Osteocyte (in vitro differentiated cells): ENCODE data around the gene ACSF3. TPM values are rescaled to one million over a fixed set of nuclear protein-coding genes. Genes with fewer than 3 reads are reported as not detected.

ENCODE experiments used
- DNase-seq: peaks from one replicate; pipeline ENCODE4 v3.0.0; 2021; ENCODE audit warnings: mixed read lengths; ENCODE audit not compliant: unreplicated experiment; ENCODE audit errors: extremely low spot score
- H3K27ac Mint-ChIP-seq: one replicate; pipeline ENCODE4 v1.8.0; 2021; ENCODE audit warnings: mild to moderate bottlenecking, mixed read lengths; ENCODE audit not compliant: unreplicated experiment
- H3K27me3 Mint-ChIP-seq: one replicate; pipeline ENCODE4 v1.8.0; 2021; ENCODE audit warnings: mixed read lengths; ENCODE audit not compliant: unreplicated experiment
- H3K36me3 Mint-ChIP-seq: one replicate; pipeline ENCODE4 v1.8.0; 2021; ENCODE audit warnings: mixed read lengths; ENCODE audit not compliant: unreplicated experiment
- H3K4me1 Mint-ChIP-seq: one replicate; pipeline ENCODE4 v1.8.0; 2021; ENCODE audit warnings: mixed read lengths; ENCODE audit not compliant: unreplicated experiment
- H3K4me3 Mint-ChIP-seq: one replicate; pipeline ENCODE4 v1.8.0; 2021; ENCODE audit warnings: mild to moderate bottlenecking, moderate library complexity, mixed read lengths; ENCODE audit not compliant: unreplicated experiment
- H3K9me3 Mint-ChIP-seq: one replicate; pipeline ENCODE4 v1.8.0; 2021; ENCODE audit warnings: mixed read lengths; ENCODE audit not compliant: unreplicated experiment
- CTCF ChIP-seq: fragments of 200-600 bp; sonication (generic); IDR thresholded peaks from 2 replicates; pipeline ENCODE4 v1.5.0; 2021; ENCODE audit warnings: antibody characterized with exemption, mild to moderate bottlenecking, moderate library complexity
- total RNA-seq: library from RNA; stranded (reverse); gene quantifications from 2 replicates; pipeline ENCODE4 v1.2.1, GENCODE V29; 2021

ACSF3 gene
- total RNA-seq, 1 donor from 2014 or later, result 33.5 TPM

- Mint-ChIP-seq H3K4me1 (peaks cover 5% of the 10 kb centered on the region), H3K27me3 (peaks cover 2% of the 10 kb centered on the region), H3K4me3 (no peak overlapping the region), H3K27ac (no peak overlapping the region), H3K9me3 (no peaks in the 10 kb centered on the region), H3K36me3 (no peaks in the 10 kb centered on the region)
- no peak for TF ChIP-seq CTCF
- DNase-seq, result no peak
Measured at GRCh38 chr16:89074803-89075688, 18.6 kb upstream of the ACSF3 start.

- no peaks in the 10 kb centered on the region for H3K36me3 Mint-ChIP-seq
- no peak for DNase-seq
- H3K9me3 Mint-ChIP-seq, result no peaks in the 10 kb centered on the region
- no peak for TF ChIP-seq CTCF
- H3K4me1 Mint-ChIP-seq, result peaks cover 5% of the 10 kb centered on the region
- no peak overlapping the region for H3K27ac Mint-ChIP-seq
- peaks cover 2% of the 10 kb centered on the region for H3K27me3 Mint-ChIP-seq
- H3K4me3 Mint-ChIP-seq, result no peak overlapping the region
Measured at GRCh38 chr16:89076159-89076558, 17.5 kb upstream of the ACSF3 start.

- Mint-ChIP-seq H3K4me1 (peaks cover 1% of the 10 kb centered on the region), H3K36me3 (no peaks in the 10 kb centered on the region), H3K9me3 (no peaks in the 10 kb centered on the region), H3K27ac (no peak overlapping the region), H3K27me3 (peaks cover 4% of the 10 kb centered on the region), H3K4me3 (no peak overlapping the region)
- no peak for DNase-seq
- no peak for TF ChIP-seq CTCF
Measured at GRCh38 chr16:89077076-89077475, 16.6 kb upstream of the ACSF3 start.

GRCh38 chr16:89078172-89078571 lies 15.5 kb upstream of the ACSF3 start:
- Mint-ChIP-seq H3K9me3 (no peaks in the 10 kb centered on the region), H3K36me3 (no peaks in the 10 kb centered on the region), H3K4me1 (no peaks in the 10 kb centered on the region), H3K27ac (no peak overlapping the region), H3K4me3 (no peak overlapping the region), H3K27me3 (peaks cover 4% of the 10 kb centered on the region)
- TF ChIP-seq CTCF, result no peak
- DNase-seq, result no peak

GRCh38 chr16:89079434-89079980 lies 14.1 kb upstream of the ACSF3 start:
- Mint-ChIP-seq H3K27ac (no peak overlapping the region), H3K36me3 (no peaks in the 10 kb centered on the region), H3K4me3 (no peak overlapping the region), H3K4me1 (no peaks in the 10 kb centered on the region), H3K9me3 (no peaks in the 10 kb centered on the region), H3K27me3 (peaks cover 4% of the 10 kb centered on the region)
- no peak for DNase-seq
- TF ChIP-seq CTCF, result no peak
